ENCODE data around the gene COL4A6. TPM values are rescaled to one million over a fixed set of nuclear protein-coding genes. Genes with fewer than 3 reads are reported as not detected.

Gene COL4A6
- polyA plus RNA-seq, 1 experiment: 20.2 TPM

DNA sequence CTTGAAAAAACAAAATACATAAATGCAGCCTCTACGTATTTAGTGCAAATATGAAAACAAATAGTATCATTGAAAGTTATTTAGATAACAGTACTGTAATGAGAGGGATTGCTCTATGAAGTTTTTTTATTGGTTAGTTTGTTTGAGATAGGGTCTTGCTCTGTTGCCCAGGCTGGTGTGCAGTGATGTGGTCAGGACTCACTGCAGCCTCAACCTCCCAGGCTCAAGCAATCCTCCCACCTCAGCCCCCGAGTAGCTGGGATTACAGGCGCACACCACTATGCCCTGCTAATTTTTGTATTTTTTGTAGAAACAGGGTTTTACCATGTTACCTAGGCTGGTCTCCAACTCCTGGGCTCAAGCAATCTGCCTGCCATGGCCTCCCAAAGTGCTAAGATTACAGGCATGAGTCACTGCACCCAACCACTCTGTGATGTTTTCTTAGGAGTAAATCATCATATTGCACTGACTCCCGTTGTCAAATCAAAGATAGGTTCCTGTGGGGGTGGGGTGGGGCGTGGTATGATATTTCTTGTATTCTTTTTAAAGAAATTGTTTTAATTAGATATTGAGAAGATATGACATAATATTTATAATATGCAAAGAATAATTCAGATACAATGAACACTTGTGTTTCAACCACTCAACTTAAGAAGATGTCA is 270.9 kb downstream of the COL4A6 start:
- no peak overlapping the region for H3K4me3 ChIP-seq (ENCODE audit: low read depth, low read length)
- POLR2A ChIA-PET: no interaction called here
- no peak overlapping the region for H3K27ac ChIP-seq (ENCODE audit: low read depth, low read length)
- TF ChIP-seq, protein P1, sequence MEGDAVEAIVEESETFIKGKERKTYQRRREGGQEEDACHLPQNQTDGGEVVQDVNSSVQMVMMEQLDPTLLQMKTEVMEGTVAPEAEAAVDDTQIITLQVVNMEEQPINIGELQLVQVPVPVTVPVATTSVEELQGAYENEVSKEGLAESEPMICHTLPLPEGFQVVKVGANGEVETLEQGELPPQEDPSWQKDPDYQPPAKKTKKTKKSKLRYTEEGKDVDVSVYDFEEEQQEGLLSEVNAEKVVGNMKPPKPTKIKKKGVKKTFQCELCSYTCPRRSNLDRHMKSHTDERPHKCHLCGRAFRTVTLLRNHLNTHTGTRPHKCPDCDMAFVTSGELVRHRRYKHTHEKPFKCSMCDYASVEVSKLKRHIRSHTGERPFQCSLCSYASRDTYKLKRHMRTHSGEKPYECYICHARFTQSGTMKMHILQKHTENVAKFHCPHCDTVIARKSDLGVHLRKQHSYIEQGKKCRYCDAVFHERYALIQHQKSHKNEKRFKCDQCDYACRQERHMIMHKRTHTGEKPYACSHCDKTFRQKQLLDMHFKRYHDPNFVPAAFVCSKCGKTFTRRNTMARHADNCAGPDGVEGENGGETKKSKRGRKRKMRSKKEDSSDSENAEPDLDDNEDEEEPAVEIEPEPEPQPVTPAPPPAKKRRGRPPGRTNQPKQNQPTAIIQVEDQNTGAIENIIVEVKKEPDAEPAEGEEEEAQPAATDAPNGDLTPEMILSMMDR (IDR thresholded peaks at IDR 0.05; ENCODE audit: low read depth, low read length): no peak
- no peaks in the 10 kb centered on the region for H3K9me3 ChIP-seq (ENCODE audit: control insufficient read depth, insufficient read depth, low read length)
- CTCF ChIA-PET: interaction anchor here (0.9 to 2.1 kb wide), 3 partner anchors 57 to 138 kb away, joined by 3 to 8 read pairs (median 3); no protein-coding TSS in a partner anchor
- no peaks in the 10 kb centered on the region for H3K27me3 ChIP-seq (ENCODE audit: control insufficient read depth, insufficient read depth, low read length)
- DNase-seq (ENCODE audit: low read depth, low spot score): no peak

DNA sequence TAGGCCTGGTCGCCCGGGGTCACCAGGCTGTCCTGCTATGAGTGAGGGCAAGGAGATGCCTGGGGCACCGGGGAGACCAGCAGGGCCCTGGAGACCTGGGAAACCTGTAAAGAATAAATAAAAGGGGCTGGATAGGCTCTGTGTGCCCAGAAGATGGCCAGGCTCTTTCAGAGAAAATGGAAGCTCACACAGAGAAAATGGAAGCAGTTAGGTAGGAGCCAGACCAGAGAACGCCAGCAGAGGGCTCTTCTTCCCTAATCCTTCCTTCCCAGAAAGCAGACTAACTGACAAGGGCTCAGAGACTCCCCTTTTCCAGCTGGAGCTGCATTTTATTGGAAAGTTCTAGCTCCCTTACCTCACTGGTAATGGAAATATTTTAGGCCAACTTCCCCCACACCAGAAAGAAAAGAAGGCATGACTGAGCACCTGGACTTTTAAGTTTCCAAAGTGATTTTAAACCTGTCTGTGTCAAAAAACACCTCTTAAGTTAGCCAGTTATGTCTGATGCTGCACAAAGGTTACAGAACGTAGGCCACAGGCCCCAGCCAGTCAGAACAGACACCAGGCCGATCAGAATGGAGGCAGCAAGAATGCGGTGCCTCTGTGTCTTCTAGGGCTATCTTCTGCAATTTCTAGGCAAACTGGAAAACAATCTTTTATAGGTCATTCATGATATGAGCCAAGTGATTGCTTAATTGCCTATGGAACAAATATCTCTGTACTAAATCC is 272.7 kb downstream of the COL4A6 start:
- peak; percentile 4 for DNase-seq (ENCODE audit: low read depth, low spot score)
- Histone ChIP-seq H3K4me3 (ENCODE audit: low read depth, low read length) (no peak overlapping the region), H3K27me3 (ENCODE audit: control insufficient read depth, insufficient read depth, low read length) (no peaks in the 10 kb centered on the region), H3K27ac (ENCODE audit: low read depth, low read length) (no peak overlapping the region), H3K9me3 (ENCODE audit: control insufficient read depth, insufficient read depth, low read length) (no peaks in the 10 kb centered on the region)
- POLR2A ChIA-PET: no interaction called here
- CTCF ChIA-PET: interaction anchor here (0.5 to 2.1 kb wide), 5 partner anchors 12 to 138 kb away, joined by 3 to 8 read pairs (median 3); no protein-coding TSS in a partner anchor
- TF ChIP-seq, protein P1 (IDR thresholded peaks at IDR 0.05; ENCODE audit: low read depth, low read length): peak; percentile 60

DNA sequence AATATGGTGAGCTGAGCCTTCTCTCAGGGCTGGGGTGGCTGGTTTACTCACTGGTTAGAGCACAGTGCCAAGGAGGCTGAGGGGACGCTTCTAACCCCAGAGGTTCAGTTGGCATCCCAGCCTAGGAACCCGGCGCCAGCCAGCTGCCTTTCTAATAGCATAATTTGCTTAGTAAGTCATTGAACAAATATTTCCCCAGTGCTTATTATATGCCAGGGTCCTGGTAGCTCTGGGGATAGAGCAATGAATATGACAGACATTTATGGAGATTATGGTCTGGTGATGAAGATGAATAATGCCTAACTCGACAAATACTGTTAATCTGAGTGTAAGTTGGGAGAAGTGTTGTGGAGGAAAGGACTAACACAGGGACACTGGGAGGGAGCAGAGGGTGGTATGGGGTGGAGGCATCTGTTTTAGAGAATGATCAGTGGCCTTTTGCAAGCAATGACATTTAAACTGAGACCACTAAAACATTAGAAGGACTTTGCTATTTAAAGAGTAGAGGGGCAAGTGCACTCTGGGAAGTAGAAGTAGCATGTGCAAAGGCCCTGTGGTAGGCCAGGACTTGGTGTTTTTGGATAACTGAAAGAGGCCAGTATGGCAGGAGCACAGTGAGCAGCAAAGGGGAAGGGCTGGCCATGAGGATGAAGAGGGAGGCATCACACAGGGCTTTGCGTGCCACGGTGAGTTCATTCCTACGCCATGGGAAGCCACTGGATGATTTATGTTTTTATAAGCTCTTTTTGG is 274.7 kb downstream of the COL4A6 start:
- H3K27me3 ChIP-seq (ENCODE audit: control insufficient read depth, insufficient read depth, low read length): no peaks in the 10 kb centered on the region
- TF ChIP-seq, protein P1 (IDR thresholded peaks at IDR 0.05; ENCODE audit: low read depth, low read length): no peak
- no peak overlapping the region for H3K4me3 ChIP-seq (ENCODE audit: low read depth, low read length)
- ChIA-PET CTCF (no interaction called here), POLR2A (no interaction called here)
- no peaks in the 10 kb centered on the region for H3K9me3 ChIP-seq (ENCODE audit: control insufficient read depth, insufficient read depth, low read length)
- H3K27ac ChIP-seq (ENCODE audit: low read depth, low read length): no peak overlapping the region
- no peak for DNase-seq (ENCODE audit: low read depth, low spot score)

DNA sequence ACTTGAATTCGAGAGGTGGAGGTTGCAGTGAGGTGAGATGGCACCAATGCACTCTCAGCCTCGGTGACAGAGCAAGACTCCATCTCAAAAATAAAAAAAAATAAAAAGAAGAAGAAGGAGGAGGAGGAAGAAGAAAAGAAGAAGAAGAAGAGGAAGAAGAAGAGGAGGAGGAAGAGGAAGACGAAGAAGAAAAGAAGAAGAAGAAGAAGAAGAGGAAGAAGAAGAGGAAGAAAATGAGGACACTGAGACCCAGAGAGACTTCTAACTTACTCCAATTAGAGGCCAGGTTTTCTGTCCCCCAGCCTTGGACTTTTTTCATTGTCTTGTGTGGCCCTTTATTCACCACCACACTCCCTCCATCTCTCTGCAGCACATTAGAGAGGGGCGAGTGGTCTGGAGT is 276.0 kb downstream of the COL4A6 start:
- no peak overlapping the region for H3K27ac ChIP-seq (ENCODE audit: low read depth, low read length)
- POLR2A ChIA-PET: no interaction called here
- H3K4me3 ChIP-seq (ENCODE audit: low read depth, low read length): no peak overlapping the region
- H3K27me3 ChIP-seq (ENCODE audit: control insufficient read depth, insufficient read depth, low read length): no peaks in the 10 kb centered on the region
- CTCF ChIA-PET: no interaction called here
- TF ChIP-seq, protein P1 (IDR thresholded peaks at IDR 0.05; ENCODE audit: low read depth, low read length): no peak
- no peaks in the 10 kb centered on the region for H3K9me3 ChIP-seq (ENCODE audit: control insufficient read depth, insufficient read depth, low read length)
- DNase-seq (ENCODE audit: low read depth, low spot score): no peak
